ENCODE data around the gene SIAE.

Gene SIAE

DNA sequence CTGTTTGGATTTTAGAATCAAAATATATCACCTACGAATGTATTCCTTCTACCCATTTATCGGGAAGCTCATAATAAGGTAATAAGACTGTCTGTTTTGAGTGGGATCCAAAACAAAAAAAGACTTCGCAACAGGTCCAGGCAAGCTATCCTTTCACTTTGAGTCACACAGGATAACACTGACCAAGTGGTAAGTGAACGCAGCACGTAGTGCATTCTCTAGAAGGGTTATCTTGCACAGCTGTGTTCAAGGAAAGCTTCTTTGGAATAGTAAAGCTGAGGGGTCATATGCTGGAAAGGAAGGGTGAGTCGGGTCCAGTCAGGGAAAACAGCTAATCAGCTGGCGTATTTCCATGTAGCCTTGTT is 43.9 kb upstream of the SIAE start:
- no peak overlapping the region for H3K4me3 ChIP-seq (ENCODE audit: low read depth, low read length)
- no peak for TF ChIP-seq MAX (IDR thresholded peaks at IDR 0.05; ENCODE audit: low read depth, low read length)
- DNase-seq (ENCODE audit: low read depth), result no peak

- TF ChIP-seq MAX (IDR thresholded peaks at IDR 0.05; ENCODE audit: low read depth, low read length) (no peak), CTCF (IDR thresholded peaks at IDR 0.05; ENCODE audit: low read depth, low read length) (no peak), MYC (IDR thresholded peaks at IDR 0.05; ENCODE audit: low read depth, low read length) (no peak), POLR2A (IDR thresholded peaks at IDR 0.05; ENCODE audit: extremely low read depth, insufficient read length) (no peak)
- H3K4me3 ChIP-seq (ENCODE audit: low read depth, low read length), result no peak overlapping the region
- DNase-seq (ENCODE audit: low read depth), result no peak
Observed at GRCh38 chr11:124716591-124716990, 43.1 kb upstream of the SIAE start.

DNA sequence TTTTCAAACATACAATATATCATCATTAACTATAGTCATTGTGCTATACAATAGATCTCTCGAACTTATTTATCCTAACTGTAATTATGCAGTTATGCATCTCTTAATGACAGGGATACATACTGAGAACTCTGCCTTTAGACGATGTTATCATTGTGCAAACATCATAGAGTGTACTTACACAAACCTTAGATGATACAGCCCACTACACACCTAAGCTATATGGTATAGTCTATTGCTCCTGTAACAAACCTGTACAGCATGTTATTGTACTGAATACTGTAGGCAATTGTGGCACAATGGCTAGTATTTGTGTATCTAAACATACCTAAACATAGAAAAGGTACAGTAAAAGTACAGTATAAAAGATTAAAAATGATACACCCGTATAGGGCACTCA is 38.9 kb upstream of the SIAE start:
- no peak for DNase-seq (ENCODE audit: low read depth)
- H3K4me3 ChIP-seq (ENCODE audit: low read depth, low read length), result no peak overlapping the region
- no peak for TF ChIP-seq CTCF (IDR thresholded peaks at IDR 0.05; ENCODE audit: low read depth, low read length)
- no peak for TF ChIP-seq MAX (IDR thresholded peaks at IDR 0.05; ENCODE audit: low read depth, low read length)
- TF ChIP-seq MYC (IDR thresholded peaks at IDR 0.05; ENCODE audit: low read depth, low read length), result no peak
- TF ChIP-seq POLR2A (IDR thresholded peaks at IDR 0.05; ENCODE audit: extremely low read depth, insufficient read length), result no peak

DNA sequence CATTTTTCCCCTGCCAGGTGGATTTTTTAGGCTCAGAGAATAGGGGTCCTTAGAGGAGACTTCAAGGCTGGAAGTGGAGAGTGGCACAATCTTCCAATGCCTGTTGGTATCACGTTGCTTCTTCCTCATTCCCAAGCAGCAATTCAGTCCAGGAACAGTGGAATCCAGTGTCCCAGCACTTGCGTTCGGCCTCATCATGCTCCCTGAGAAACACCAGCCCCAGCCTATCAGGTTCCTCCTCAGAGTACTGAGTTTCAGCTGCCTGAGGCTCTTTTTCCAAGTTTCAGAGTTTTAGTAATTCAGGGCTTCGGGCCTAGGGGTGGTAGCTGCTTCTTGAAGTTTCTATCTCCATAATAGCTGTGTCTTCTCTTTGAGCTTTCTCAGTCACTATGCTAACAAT is 34.3 kb upstream of the SIAE start:
- TF ChIP-seq CTCF (IDR thresholded peaks at IDR 0.05; ENCODE audit: low read depth, low read length) (no peak), MYC (IDR thresholded peaks at IDR 0.05; ENCODE audit: low read depth, low read length) (no peak)
- H3K4me3 ChIP-seq (ENCODE audit: low read depth, low read length), result no peak overlapping the region
- DNase-seq (ENCODE audit: low read depth), result no peak

- DNase-seq (ENCODE audit: low read depth), result no peak
- no peak overlapping the region for H3K4me3 ChIP-seq (ENCODE audit: low read depth, low read length)
- TF ChIP-seq POLR2A (IDR thresholded peaks at IDR 0.05; ENCODE audit: extremely low read depth, insufficient read length), result no peak
- TF ChIP-seq MYC (IDR thresholded peaks at IDR 0.05; ENCODE audit: low read depth, low read length), result no peak
- TF ChIP-seq CTCF (IDR thresholded peaks at IDR 0.05; ENCODE audit: low read depth, low read length), result no peak
- no peak for TF ChIP-seq MAX (IDR thresholded peaks at IDR 0.05; ENCODE audit: low read depth, low read length)
Observed at GRCh38 chr11:124700028-124700427, 26.5 kb upstream of the SIAE start.

- no peak for DNase-seq (ENCODE audit: low read depth)
- no peak overlapping the region for H3K4me3 ChIP-seq (ENCODE audit: low read depth, low read length)
- no peak for TF ChIP-seq POLR2A (IDR thresholded peaks at IDR 0.05; ENCODE audit: extremely low read depth, insufficient read length)
- TF ChIP-seq MAX (IDR thresholded peaks at IDR 0.05; ENCODE audit: low read depth, low read length), result no peak
- no peak for TF ChIP-seq MYC (IDR thresholded peaks at IDR 0.05; ENCODE audit: low read depth, low read length)
- TF ChIP-seq CTCF (IDR thresholded peaks at IDR 0.05; ENCODE audit: low read depth, low read length), result no peak
Observed at GRCh38 chr11:124699547-124699946, 26.0 kb upstream of the SIAE start.

Measured in NB4 (cell line).